HEK293 (cell line): Measurements from ENCODE around the gene NCAN.

Source experiments
- RBAK ChIP-seq: fragments of 450-650 bp; formaldehyde crosslinking; IDR thresholded peaks from 2 replicates; pipeline ENCODE4 v1.5.1; 2016; ENCODE audit warnings: missing biosample characterization, missing genetic modification characterization
- ZNF548 ChIP-seq: fragments of 450-650 bp; formaldehyde crosslinking; IDR thresholded peaks from 2 replicates; pipeline ENCODE4 v1.5.1; 2016; ENCODE audit warnings: missing biosample characterization, missing genetic modification characterization
- ZNF580 ChIP-seq: fragments of 450-650 bp; formaldehyde crosslinking; IDR thresholded peaks from 2 replicates; pipeline ENCODE4 v1.5.1; 2016; ENCODE audit warnings: missing biosample characterization, missing genetic modification characterization
- TF ChIP-seq, protein P1 (sequence below): fragments of 450-650 bp; formaldehyde crosslinking; IDR thresholded peaks from 2 replicates; pipeline ENCODE4 v1.5.1; 2016; ENCODE audit warnings: missing biosample characterization, missing genetic modification characterization

GRCh38 chr19:19176950-19177349 lies 34.8 kb upstream of the NCAN start:
- TF ChIP-seq ZNF580 (tag by site-specific recombination) (no peak), RBAK (tag by site-specific recombination) (no peak), ZNF548 (no peak)
- TF ChIP-seq, protein P1, sequence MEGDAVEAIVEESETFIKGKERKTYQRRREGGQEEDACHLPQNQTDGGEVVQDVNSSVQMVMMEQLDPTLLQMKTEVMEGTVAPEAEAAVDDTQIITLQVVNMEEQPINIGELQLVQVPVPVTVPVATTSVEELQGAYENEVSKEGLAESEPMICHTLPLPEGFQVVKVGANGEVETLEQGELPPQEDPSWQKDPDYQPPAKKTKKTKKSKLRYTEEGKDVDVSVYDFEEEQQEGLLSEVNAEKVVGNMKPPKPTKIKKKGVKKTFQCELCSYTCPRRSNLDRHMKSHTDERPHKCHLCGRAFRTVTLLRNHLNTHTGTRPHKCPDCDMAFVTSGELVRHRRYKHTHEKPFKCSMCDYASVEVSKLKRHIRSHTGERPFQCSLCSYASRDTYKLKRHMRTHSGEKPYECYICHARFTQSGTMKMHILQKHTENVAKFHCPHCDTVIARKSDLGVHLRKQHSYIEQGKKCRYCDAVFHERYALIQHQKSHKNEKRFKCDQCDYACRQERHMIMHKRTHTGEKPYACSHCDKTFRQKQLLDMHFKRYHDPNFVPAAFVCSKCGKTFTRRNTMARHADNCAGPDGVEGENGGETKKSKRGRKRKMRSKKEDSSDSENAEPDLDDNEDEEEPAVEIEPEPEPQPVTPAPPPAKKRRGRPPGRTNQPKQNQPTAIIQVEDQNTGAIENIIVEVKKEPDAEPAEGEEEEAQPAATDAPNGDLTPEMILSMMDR (tag by site-specific recombination): no peak
